ENCODE data around the gene ABTB1. TPM values are rescaled to one million over a fixed set of nuclear protein-coding genes. Genes with fewer than 3 reads are reported as not detected.
"Not testable (repeated sequence)": the region's sequence is repeated elsewhere in the genome, so short reads cannot be mapped to it uniquely, and the experiment has no call there.

Gene ABTB1
- total RNA-seq, 1 donor from 2014 or later = 42.0 TPM

- no peak for ATAC-seq (ENCODE audit: low read depth)
- no peaks in the 10 kb centered on the region for H3K9me3 Mint-ChIP-seq
- H3K36me3 Mint-ChIP-seq (ENCODE audit: low read depth) = no peaks in the 10 kb centered on the region
- TF ChIP-seq CTCF (IDR thresholded peaks at IDR 0.05) = peak; percentile 15
- H3K27me3 Mint-ChIP-seq = no peaks in the 10 kb centered on the region
- no peaks in the 10 kb centered on the region for H3K4me1 Mint-ChIP-seq
- no peak for DNase-seq
- CTCF ChIA-PET = interaction anchor here (1.0 to 6.1 kb wide), 12 partner anchors 27 to 482 kb away, joined by 3 to 46 read pairs (median 6); no protein-coding TSS in a partner anchor
- POLR2A ChIA-PET = interaction anchor here (1.2 to 1.6 kb wide), 2 partner anchors 20 to 43 kb away, joined by 3 to 7 read pairs; no protein-coding TSS in a partner anchor
- intact Hi-C loops (cut with micrococcal nuclease) = loop anchor here (1.0 to 2.0 kb wide), 7 partner anchors 39 to 481 kb away; no protein-coding TSS in a partner anchor
- H3K4me3 Mint-ChIP-seq = no peak overlapping the region
- no peak overlapping the region for H3K27ac Mint-ChIP-seq
Measured at GRCh38 chr3:127651516-127652172, 21.1 kb upstream of the ABTB1 start.

- no peaks in the 10 kb centered on the region for H3K9me3 Mint-ChIP-seq
- no peak for DNase-seq
- H3K4me3 Mint-ChIP-seq = no peak overlapping the region
- no peaks in the 10 kb centered on the region for H3K36me3 Mint-ChIP-seq (ENCODE audit: low read depth)
- ATAC-seq (ENCODE audit: low read depth) = peak; percentile 76
- TF ChIP-seq CTCF (IDR thresholded peaks at IDR 0.05) = peak; percentile 5
- POLR2A ChIA-PET = interaction anchor here (1.2 kb wide), 1 partner anchor 20 kb away, joined by 7 read pairs; no protein-coding TSS in a partner anchor
- CTCF ChIA-PET = interaction anchor here (0.9 to 6.1 kb wide), 12 partner anchors 26 to 481 kb away, joined by 3 to 46 read pairs (median 6); no protein-coding TSS in a partner anchor
- no peaks in the 10 kb centered on the region for H3K4me1 Mint-ChIP-seq
- intact Hi-C loops (cut with micrococcal nuclease) = loop anchor here (1.0 to 2.0 kb wide), 7 partner anchors 38 to 480 kb away; no protein-coding TSS in a partner anchor
- no peak overlapping the region for H3K27ac Mint-ChIP-seq
- H3K27me3 Mint-ChIP-seq = no peaks in the 10 kb centered on the region
Measured at GRCh38 chr3:127652246-127652995, 20.3 kb upstream of the ABTB1 start.

DNA sequence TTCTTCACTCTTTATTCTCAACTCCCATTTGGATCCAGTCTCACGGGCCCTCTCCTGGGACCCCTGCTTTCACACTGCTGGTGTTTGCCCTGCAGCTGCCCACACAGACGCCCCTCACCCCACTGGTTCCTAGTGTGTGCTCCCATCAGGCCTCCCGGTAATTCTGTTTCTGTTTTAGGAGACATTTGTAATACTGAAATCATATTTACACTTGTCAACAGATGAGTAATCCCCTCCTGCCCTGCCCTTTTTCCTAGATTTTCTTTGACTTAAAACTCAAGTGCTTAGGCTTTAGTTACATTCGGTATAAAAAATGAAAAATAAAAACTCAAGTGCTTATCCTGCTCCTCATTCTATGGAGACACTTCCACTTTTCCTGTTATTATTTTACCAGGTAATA is 18.4 kb upstream of the ABTB1 start:
- no peaks in the 10 kb centered on the region for H3K9me3 Mint-ChIP-seq
- no peaks in the 10 kb centered on the region for H3K27me3 Mint-ChIP-seq
- intact Hi-C loops (cut with micrococcal nuclease) = no loop called here
- no peak overlapping the region for H3K27ac Mint-ChIP-seq
- no peaks in the 10 kb centered on the region for H3K4me1 Mint-ChIP-seq
- ATAC-seq (ENCODE audit: low read depth) (no peak), DNase-seq (no peak)
- CTCF ChIA-PET = no interaction called here
- no peak overlapping the region for H3K4me3 Mint-ChIP-seq
- POLR2A ChIA-PET = no interaction called here
- no peaks in the 10 kb centered on the region for H3K36me3 Mint-ChIP-seq (ENCODE audit: low read depth)
- TF ChIP-seq CTCF (IDR thresholded peaks at IDR 0.05) = no peak

GRCh38 chr3:127654993-127655392 is 17.8 kb upstream of the ABTB1 start:
- H3K4me3 Mint-ChIP-seq; H3K36me3 Mint-ChIP-seq (ENCODE audit: low read depth); ATAC-seq (ENCODE audit: low read depth); CTCF ChIA-PET; H3K27me3 Mint-ChIP-seq; H3K9me3 Mint-ChIP-seq; POLR2A ChIA-PET; H3K4me1 Mint-ChIP-seq; DNase-seq; H3K27ac Mint-ChIP-seq; intact Hi-C loops (cut with micrococcal nuclease): not testable (repeated sequence)

GRCh38 chr3:127655641-127656040 is 17.1 kb upstream of the ABTB1 start:
- Mint-ChIP-seq H3K4me1 (no peaks in the 10 kb centered on the region), H3K36me3 (ENCODE audit: low read depth) (no peaks in the 10 kb centered on the region), H3K27ac (no peak overlapping the region), H3K4me3 (no peak overlapping the region), H3K9me3 (no peaks in the 10 kb centered on the region), H3K27me3 (no peaks in the 10 kb centered on the region)
- DNase-seq = no peak
- POLR2A ChIA-PET = no interaction called here
- CTCF ChIA-PET = no interaction called here
- ATAC-seq (ENCODE audit: low read depth) = no peak
- TF ChIP-seq CTCF (IDR thresholded peaks at IDR 0.05) = no peak
- intact Hi-C loops (cut with micrococcal nuclease) = no loop called here

Data from activated B cell treated with CpG ODN at 0.5 μM for 24 hours (primary cell).